ENCODE data around the gene TIGD2. TPM values are rescaled to one million over a fixed set of nuclear protein-coding genes. Genes with fewer than 3 reads are reported as not detected.
"Not testable (repeated sequence)": the region's sequence is repeated elsewhere in the genome, so short reads cannot be mapped to it uniquely, and the experiment has no call there.

Gene TIGD2
- total RNA-seq, 1 donor, result 3.4 TPM

DNA sequence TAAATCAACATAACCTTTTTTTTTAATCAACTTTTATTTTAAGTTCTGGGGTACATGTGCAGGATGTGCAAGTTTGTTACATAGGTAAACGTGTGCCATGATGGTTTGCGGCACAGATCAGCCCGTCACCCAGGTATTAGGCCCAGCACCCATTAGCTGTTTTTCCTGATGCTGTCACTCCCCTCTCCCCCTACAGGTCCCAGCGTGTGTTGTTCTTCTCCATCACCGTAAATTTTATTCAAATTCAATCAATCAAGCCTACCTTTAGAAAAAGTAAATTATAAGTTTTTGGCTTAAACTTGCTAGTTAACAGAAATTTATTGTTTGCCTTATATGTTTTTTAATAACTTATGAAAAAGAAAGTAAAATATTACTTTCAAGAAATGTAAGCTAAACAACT lies 25.9 kb downstream of the TIGD2 start:
- Histone ChIP-seq H3K4me3 (ENCODE audit: low read length) (no peak overlapping the region), H3K27me3 (ENCODE audit: insufficient read depth, low read length) (no peaks in the 10 kb centered on the region), H3K9me3 (ENCODE audit: low read depth, low read length) (no peaks in the 10 kb centered on the region)

DNA sequence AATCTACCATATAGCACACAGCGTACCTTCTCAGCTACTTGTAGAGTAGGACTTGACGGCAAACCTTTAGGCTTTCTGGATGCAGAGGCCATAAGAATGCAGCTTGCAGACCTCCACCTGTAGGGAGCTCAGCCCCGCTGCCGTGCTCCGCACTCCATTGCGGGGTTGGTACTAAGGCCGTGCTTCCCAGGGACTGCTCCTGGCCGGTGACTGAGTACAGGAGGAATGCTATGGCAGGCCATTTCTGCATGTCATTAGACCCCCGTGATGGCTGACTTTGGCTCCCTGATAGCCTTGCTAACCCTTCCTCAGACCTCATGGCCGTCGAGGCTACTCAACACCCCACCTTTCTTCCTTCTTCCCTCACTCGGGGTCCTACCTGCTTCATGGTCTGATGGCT lies 26.4 kb downstream of the TIGD2 start:
- no peaks in the 10 kb centered on the region for H3K4me1 ChIP-seq (ENCODE audit: insufficient read depth, low read length)
- H3K9me3 ChIP-seq (ENCODE audit: low read depth, low read length), result no peaks in the 10 kb centered on the region
- no peak overlapping the region for H3K4me3 ChIP-seq (ENCODE audit: low read length)
- H3K27me3 ChIP-seq (ENCODE audit: insufficient read depth, low read length), result no peaks in the 10 kb centered on the region

More for the DNA sequence above, 25.9 kb downstream of the TIGD2 start:
- H3K4me1 ChIP-seq (ENCODE audit: insufficient read depth, low read length), result no peaks in the 10 kb centered on the region

DNA sequence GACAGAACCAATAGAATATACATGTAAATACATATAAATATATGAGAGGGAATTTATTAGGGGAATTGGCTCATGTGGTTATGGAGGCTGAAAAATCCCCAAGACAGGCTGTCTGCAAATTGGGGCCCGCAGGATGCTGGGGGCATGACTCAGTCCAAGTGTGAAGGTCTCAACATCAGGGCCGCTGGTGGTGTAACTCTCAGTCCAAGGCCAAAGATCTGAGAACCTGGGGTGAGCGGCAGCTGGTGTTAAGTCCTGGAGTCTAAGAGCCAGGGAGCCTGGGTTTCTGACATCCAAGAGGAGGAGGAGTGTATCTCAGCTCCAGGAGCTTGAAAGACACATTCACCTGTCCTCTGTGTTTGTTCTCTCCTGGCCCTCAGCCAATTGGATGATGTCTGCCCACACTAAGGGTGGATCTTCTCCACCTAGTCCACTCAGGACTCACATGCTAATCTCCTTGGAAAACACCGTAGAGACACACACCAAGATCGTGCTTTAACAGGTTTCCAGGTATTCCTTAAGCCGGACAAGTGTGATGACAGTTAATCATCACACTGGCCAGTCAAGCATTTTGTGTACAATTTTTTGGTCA lies 28.9 kb downstream of the TIGD2 start:
- Histone ChIP-seq H3K9me3 (ENCODE audit: low read depth, low read length) (no peaks in the 10 kb centered on the region), H3K4me3 (ENCODE audit: low read length) (no peak overlapping the region), H3K4me1 (ENCODE audit: insufficient read depth, low read length) (no peaks in the 10 kb centered on the region), H3K27me3 (ENCODE audit: insufficient read depth, low read length) (no peaks in the 10 kb centered on the region)

DNA sequence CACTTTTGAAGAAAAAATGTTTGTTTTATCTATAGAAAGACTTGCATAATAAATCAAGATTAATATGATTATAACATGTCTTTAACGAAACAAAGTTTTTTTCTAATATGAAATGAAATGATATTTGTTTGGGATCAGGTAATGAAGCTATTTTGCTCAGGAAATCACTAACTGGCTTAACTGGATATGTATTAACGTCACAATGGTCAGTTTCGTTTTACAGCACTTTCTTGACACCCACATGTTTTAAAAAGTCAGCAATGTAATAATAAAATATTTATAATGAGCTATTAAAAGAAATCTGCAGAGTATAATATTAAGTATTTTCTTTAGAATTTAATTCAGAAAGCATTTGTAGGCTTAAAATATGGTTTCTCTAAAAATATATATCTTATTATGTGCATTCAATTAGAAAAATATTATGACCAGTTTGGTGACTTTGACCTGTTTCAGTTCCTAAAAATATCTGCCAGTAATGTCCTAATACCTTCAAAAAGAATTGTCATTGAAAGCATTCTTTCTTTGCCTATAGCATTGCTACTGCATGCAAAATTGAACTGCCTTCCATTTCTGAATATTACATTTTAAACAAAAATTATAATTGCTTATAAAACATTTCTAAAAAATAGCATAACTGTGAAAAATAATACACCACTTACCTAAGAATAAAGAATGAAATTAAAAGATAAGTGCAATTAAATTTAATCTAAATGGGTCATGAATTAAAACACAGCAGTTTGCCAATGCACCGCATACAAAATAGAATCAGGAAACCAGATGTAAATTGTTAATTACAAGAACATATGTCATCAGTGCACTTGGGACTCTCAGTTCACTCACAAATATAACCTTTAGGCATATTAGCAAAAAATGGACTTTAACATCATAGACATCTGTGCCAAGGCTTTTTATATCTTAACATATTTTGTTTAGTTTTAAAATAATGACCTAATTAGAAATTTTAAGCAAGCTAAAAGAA lies 31.6 kb downstream of the TIGD2 start:
- Histone ChIP-seq H3K9me3 (ENCODE audit: low read depth, low read length) (no peaks in the 10 kb centered on the region), H3K4me3 (ENCODE audit: low read length) (no peak overlapping the region), H3K4me1 (ENCODE audit: insufficient read depth, low read length) (no peaks in the 10 kb centered on the region), H3K27me3 (ENCODE audit: insufficient read depth, low read length) (no peaks in the 10 kb centered on the region)

DNA sequence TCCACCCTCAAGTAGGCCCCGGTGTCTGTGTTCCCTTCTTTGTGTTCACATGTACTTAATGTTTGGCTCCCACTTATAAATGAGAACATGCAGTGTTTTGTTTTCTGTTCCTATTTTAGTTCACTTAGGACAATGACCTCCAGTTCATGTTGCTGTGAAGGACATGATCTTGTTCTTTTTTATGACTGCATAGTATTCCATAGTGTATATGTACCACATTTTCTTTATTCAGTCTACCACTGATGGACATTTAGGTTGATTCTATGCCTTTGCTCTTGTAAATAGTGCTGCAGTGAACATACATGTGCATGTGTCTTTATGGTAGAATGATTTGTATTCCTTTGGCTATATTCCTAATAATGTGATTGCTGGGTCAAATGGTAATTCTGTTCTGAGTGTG lies 33.3 kb downstream of the TIGD2 start:
- H3K4me3 ChIP-seq (ENCODE audit: low read length); H3K4me1 ChIP-seq (ENCODE audit: insufficient read depth, low read length); H3K9me3 ChIP-seq (ENCODE audit: low read depth, low read length); H3K27me3 ChIP-seq (ENCODE audit: insufficient read depth, low read length): not testable (repeated sequence)

DNA sequence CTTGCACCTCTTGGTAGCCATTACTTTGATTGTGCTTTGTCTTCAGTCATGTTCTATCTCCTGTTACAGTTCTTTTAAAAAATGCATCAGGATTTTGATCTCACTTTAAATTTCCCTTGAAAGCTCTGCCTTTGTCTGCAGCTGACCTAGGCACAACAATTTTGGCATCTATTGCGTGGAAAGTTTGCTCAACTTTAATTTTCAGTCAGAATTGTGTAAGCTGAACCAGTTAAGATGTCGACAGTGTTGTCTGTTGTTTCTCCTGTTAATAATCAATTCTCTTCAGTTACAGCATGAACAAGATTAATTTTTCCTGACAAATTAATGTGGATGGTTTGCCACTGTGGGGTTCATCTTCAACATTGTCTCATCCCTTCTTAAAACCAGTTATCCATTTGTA lies 34.9 kb downstream of the TIGD2 start:
- Histone ChIP-seq H3K4me1 (ENCODE audit: insufficient read depth, low read length) (no peaks in the 10 kb centered on the region), H3K9me3 (ENCODE audit: low read depth, low read length) (no peaks in the 10 kb centered on the region), H3K4me3 (ENCODE audit: low read length) (no peak overlapping the region), H3K27me3 (ENCODE audit: insufficient read depth, low read length) (no peaks in the 10 kb centered on the region)

DNA sequence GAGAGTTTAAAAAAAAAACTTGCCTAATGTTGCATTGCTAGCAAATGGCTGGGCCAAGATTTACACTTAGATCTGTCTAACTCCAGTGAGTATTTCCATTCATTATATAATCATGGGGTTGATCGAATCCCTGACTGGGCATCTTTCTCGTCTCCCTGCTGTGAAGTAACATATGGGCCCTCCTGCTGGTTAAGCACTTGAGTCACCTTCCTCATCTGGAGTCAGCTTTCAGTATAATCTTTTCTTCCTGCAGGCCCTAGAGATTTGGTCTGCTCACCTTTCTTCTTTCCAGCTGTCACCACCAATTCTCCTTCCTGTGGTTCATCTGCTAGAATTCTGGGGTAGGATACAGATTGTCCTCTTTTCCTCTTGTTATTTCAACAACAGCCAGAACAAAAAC lies 41.6 kb downstream of the TIGD2 start:
- Histone ChIP-seq H3K27me3 (ENCODE audit: insufficient read depth, low read length) (no peaks in the 10 kb centered on the region), H3K9me3 (ENCODE audit: low read depth, low read length) (no peaks in the 10 kb centered on the region), H3K4me1 (ENCODE audit: insufficient read depth, low read length) (no peaks in the 10 kb centered on the region), H3K4me3 (ENCODE audit: low read length) (no peak overlapping the region)

DNA sequence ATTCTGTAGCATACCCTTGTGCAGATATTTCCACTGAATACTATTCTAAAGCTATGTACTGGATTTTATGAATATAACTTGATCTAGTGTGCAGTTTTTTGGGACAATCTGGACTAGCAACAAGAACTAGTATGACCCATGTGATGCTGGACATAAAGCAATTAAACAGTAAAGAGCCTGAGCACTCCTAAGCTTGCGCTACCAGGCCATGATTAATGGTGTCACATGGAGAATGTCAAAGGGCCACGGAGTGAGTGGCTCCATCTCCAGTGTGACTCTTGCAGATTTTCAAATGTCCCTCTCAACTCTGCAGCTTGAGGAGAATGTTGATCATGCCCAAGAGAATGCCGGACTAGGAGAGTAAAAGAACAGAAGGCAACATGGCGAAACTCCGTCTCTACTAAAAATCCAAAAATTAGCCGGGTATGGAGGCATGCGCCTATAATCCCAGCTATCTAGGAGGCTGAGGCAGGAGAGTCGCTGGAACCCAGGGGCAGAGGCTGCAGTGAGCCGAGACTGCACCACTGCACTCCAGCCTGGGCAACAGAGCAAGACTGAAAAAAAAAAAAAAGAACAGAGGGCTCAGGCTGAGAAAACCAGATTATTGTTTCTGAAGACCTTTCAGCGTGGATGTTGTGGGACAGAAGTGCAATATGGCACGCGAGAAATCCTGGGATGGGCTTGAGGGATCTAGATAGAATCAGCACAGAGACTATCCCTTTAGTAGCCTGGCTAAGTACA lies 45.0 kb downstream of the TIGD2 start:
- H3K27me3 ChIP-seq (ENCODE audit: insufficient read depth, low read length), result no peaks in the 10 kb centered on the region
- no peaks in the 10 kb centered on the region for H3K4me1 ChIP-seq (ENCODE audit: insufficient read depth, low read length)
- no peak overlapping the region for H3K4me3 ChIP-seq (ENCODE audit: low read length)
- no peaks in the 10 kb centered on the region for H3K9me3 ChIP-seq (ENCODE audit: low read depth, low read length)

DNA sequence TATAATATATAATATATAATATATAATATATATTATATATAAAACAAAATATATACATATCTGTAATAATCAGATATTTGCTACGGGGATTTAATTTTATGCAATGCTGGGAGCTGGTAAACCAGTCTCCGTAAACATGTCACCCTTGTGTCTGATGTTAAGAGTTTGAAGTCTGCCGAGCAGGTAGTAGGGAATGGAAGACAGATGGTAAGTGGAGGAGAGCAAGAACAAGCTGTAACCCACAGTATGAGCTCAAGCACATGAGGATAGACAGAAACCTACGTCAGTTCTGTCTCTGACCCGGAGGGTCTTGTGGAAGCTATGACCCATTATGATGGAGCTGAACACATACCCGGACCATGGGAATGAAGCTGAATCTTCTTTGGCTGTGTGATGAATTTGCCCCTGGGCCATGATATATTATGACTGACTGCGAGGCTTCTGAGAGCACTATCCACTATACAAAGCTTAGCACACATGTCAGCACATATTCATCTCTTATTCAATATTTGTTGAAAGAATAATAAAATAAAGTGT lies 46.2 kb downstream of the TIGD2 start:
- H3K4me3 ChIP-seq (ENCODE audit: low read length), result no peak overlapping the region
- H3K4me1 ChIP-seq (ENCODE audit: insufficient read depth, low read length), result no peaks in the 10 kb centered on the region
- no peaks in the 10 kb centered on the region for H3K9me3 ChIP-seq (ENCODE audit: low read depth, low read length)
- no peaks in the 10 kb centered on the region for H3K27me3 ChIP-seq (ENCODE audit: insufficient read depth, low read length)

DNA sequence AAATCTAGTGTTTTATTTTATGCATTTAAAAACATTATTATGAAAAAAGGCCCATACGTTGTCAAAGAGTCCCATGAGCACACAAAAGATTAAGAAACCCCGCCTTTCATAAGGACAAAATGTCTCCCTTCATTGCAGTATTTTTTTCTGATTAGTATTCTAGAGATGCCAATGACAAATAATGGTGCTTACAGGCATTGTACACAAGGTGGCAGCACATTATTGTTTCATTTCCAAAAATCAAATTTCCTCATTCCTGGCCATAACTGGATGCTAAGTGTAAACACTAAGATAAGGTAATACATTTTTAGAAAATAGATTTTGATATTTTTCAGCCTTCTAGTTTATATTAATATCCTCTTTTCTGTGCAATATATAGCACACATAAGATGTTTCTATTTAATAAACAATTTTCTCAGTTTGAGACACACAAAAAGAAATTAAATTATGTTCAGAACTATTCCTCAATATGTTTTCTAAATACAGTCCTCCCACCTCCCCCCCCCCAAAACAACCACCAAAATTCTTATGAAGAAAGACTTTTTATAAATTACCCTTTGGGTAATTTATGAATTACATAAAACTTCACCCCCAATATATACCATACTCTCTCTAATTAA lies 47.7 kb downstream of the TIGD2 start:
- no peaks in the 10 kb centered on the region for H3K27me3 ChIP-seq (ENCODE audit: insufficient read depth, low read length)
- no peak overlapping the region for H3K4me3 ChIP-seq (ENCODE audit: low read length)
- no peaks in the 10 kb centered on the region for H3K4me1 ChIP-seq (ENCODE audit: insufficient read depth, low read length)
- H3K9me3 ChIP-seq (ENCODE audit: low read depth, low read length), result no peaks in the 10 kb centered on the region

DNA sequence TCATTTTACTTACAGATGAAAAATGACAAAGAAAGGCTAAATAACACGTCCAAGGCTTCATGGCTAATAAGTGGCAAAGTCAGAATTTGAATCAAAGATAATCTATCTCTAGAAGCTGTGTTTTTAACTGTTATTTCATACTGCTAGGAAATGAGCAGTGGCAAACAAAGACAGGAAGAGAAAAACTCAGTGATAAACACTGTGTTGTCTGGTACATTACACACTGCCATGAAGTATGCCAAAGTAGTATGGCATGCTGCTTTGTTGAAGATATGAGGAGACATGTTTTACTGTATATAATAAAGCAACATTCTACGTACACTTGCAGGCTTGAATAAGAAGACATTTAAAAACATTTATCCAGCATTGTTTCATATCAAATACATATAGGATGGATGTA lies 49.5 kb downstream of the TIGD2 start:
- Histone ChIP-seq H3K4me3 (ENCODE audit: low read length) (no peak overlapping the region), H3K27me3 (ENCODE audit: insufficient read depth, low read length) (no peaks in the 10 kb centered on the region), H3K4me1 (ENCODE audit: insufficient read depth, low read length) (no peaks in the 10 kb centered on the region), H3K9me3 (ENCODE audit: low read depth, low read length) (no peaks in the 10 kb centered on the region)

DNA sequence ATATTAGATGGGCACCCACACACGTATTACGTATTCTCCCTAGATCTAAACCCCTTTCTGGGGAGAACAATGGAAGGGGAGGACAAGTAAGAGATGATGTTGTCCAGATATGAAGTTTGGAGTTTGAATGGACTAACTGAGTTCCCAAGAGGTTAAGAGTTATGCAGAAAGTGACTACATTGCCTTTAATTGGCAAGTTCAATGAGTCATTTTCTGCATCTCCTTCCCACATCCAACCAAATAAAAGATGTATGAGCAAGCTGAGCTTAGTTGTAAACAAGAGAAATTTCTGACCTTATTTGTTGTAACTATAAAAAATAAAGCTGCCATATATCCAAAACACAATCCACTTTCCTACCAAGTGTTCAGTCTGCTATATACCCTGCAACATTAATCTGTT lies 50.5 kb downstream of the TIGD2 start:
- H3K27me3 ChIP-seq (ENCODE audit: insufficient read depth, low read length), result no peaks in the 10 kb centered on the region
- H3K9me3 ChIP-seq (ENCODE audit: low read depth, low read length), result no peaks in the 10 kb centered on the region

DNA sequence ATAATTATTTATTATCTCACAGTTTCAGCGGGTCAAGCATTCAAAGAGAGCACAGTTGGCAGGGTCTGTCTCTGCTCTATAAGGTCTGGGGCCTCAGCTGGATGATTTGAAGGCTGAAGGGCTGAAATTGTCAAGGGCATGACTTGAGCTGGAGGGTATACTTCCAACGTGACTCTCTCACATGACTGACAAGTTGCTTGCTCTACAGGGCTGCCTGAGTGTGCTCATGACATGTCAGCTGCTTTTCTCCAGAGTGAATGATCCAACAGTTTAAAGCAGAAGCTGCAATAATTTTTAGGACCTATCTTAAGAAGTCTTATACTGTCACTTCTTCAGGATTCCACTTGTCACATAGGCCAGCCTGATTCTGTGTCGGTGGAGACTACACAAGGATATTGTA lies 51.2 kb downstream of the TIGD2 start:
- Histone ChIP-seq H3K4me3 (ENCODE audit: low read length) (no peak overlapping the region), H3K9me3 (ENCODE audit: low read depth, low read length) (no peaks in the 10 kb centered on the region), H3K27me3 (ENCODE audit: insufficient read depth, low read length) (no peaks in the 10 kb centered on the region), H3K4me1 (ENCODE audit: insufficient read depth, low read length) (no peaks in the 10 kb centered on the region)

More for the DNA sequence above, 50.5 kb downstream of the TIGD2 start:
- Histone ChIP-seq H3K4me3 (ENCODE audit: low read length) (no peak overlapping the region), H3K4me1 (ENCODE audit: insufficient read depth, low read length) (no peaks in the 10 kb centered on the region)

DNA sequence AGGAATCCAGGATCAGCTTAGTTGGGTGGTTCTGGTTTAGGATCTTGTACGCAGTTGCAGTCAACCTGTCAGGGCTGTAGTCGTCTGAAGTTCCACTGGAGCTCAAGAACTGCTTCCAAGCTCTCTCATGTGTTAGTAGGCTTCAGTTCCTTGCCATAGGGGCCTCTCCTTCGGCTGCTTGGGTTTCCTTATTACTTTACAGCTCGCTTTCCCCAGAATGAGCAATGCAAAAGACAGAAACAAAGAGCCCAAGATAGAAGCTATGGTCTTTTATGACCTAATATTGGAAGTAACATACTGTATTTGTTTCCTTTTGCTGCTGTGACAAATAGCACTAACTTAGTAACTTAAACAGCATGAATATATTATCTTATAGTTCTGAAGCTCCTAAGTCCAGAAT lies 51.7 kb downstream of the TIGD2 start:
- Histone ChIP-seq H3K4me3 (ENCODE audit: low read length) (no peak overlapping the region), H3K4me1 (ENCODE audit: insufficient read depth, low read length) (no peaks in the 10 kb centered on the region), H3K27me3 (ENCODE audit: insufficient read depth, low read length) (no peaks in the 10 kb centered on the region), H3K9me3 (ENCODE audit: low read depth, low read length) (no peaks in the 10 kb centered on the region)

DNA sequence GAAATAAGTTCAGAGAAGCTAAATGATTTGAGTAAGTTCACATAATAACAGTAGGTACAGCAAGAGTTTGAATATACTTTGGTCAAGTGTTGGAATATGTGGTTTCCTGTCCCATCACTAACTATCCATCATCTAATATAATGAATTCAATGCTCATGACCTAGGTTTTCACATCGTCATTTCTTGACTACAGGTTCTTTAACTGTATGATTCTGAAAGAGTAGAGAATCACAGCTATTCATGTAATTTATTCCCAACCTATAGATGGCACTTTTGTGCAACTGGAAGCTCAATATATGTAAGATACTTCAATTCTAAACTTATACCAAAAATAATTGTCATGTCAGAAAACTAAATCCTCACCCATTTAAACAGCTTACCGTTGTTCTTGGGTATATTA lies 53.1 kb downstream of the TIGD2 start:
- H3K4me3 ChIP-seq (ENCODE audit: low read length), result no peak overlapping the region
- H3K27me3 ChIP-seq (ENCODE audit: insufficient read depth, low read length), result no peaks in the 10 kb centered on the region
- H3K4me1 ChIP-seq (ENCODE audit: insufficient read depth, low read length), result no peaks in the 10 kb centered on the region
- H3K9me3 ChIP-seq (ENCODE audit: low read depth, low read length), result no peaks in the 10 kb centered on the region
